Tibial nerve (tissue), 4 donors: Measurements from ENCODE around the gene DBH. TPM values are rescaled to one million over a fixed set of nuclear protein-coding genes. Genes with fewer than 3 reads are reported as not detected.

Source experiments
- DNase-seq, 2 donors: peaks; one replicate each; pipeline ENCODE4 v3.0.0-alpha.2; 2019; ENCODE audit warnings: low spot score in 2 of 2
- H3K27ac ChIP-seq, 4 donors: fragments of 200-600 bp; sonication (generic) in 3 of 4; one replicate each; pipeline ENCODE4 v1.5.1; 2017 to 2019; ENCODE audit warnings: mild to moderate bottlenecking in 1 of 4
- H3K27me3 ChIP-seq, 2 donors: fragments of 200-600 bp; sonication (generic) in 1 of 2; one replicate each; pipeline versions ENCODE4 v1.5.1 to v1.6.0; 2017 to 2019
- H3K36me3 ChIP-seq, 3 donors: fragments of 200-600 bp; sonication (generic); one replicate each; pipeline ENCODE4 v1.5.1; 2018 to 2019
- H3K4me1 ChIP-seq, 4 donors: fragments of 200-600 bp; sonication (generic) in 3 of 4; one replicate each; pipeline ENCODE4 v1.5.1; 2017 to 2019
- H3K4me3 ChIP-seq, 4 donors: fragments of 200-600 bp; sonication (generic) in 3 of 4; one replicate each; pipeline ENCODE4 v1.5.1; 2017 to 2019; ENCODE audit warnings: mild to moderate bottlenecking in 1 of 4, moderate library complexity in 1 of 4
- H3K9me3 ChIP-seq, 4 donors: fragments of 200-600 bp; sonication (generic) in 3 of 4; one replicate each; pipeline ENCODE4 v1.5.1; 2017 to 2019
- EP300 ChIP-seq, 2 donors: sonication (generic); formaldehyde crosslinking; IDR thresholded peaks; one replicate each; pipeline ENCODE4 v1.6.1; 2017; ENCODE audit warnings: antibody characterized with exemption in 2 of 2, mild to moderate bottlenecking in 1 of 2
- POLR2A ChIP-seq, 2 donors: fragments of 450-650 bp; IDR thresholded peaks; one replicate each; pipeline ENCODE4 v1.6.1; 2017; ENCODE audit warnings: antibody characterized with exemption in 2 of 2, mild to moderate bottlenecking in 2 of 2, moderate library complexity in 2 of 2
- WGBS, 2 donors: methylation state at CpG; one replicate each; pipeline ENCODE4 v1.1.5; 2018; 5-methylcytosine and 5-hydroxymethylcytosine counted together
- total RNA-seq, 4 donors: library from RNA; depleted of rRNA; stranded (reverse); fragments of >200 nt; gene quantifications; one replicate each; pipeline ENCODE4 v1.1.0, GENCODE V29; 2016
- TF ChIP-seq, protein P1 (sequence below), 5 experiments: fragments of 200-600 bp in 3 of 5; fragments of 450-650 bp in 2 of 5; sonication (generic) in 3 of 5; IDR thresholded peaks; one replicate each; pipeline ENCODE4 v1.5.1; 2016 to 2019; ENCODE audit warnings: antibody characterized with exemption in 5 of 5, mild to moderate bottlenecking in 3 of 5, moderate library complexity in 2 of 5

The DBH gene
- total RNA-seq, 4 donors from 2014 or later, result under 0.01 to 1.2 (median 0.22) TPM; not detected in 1

DNA sequence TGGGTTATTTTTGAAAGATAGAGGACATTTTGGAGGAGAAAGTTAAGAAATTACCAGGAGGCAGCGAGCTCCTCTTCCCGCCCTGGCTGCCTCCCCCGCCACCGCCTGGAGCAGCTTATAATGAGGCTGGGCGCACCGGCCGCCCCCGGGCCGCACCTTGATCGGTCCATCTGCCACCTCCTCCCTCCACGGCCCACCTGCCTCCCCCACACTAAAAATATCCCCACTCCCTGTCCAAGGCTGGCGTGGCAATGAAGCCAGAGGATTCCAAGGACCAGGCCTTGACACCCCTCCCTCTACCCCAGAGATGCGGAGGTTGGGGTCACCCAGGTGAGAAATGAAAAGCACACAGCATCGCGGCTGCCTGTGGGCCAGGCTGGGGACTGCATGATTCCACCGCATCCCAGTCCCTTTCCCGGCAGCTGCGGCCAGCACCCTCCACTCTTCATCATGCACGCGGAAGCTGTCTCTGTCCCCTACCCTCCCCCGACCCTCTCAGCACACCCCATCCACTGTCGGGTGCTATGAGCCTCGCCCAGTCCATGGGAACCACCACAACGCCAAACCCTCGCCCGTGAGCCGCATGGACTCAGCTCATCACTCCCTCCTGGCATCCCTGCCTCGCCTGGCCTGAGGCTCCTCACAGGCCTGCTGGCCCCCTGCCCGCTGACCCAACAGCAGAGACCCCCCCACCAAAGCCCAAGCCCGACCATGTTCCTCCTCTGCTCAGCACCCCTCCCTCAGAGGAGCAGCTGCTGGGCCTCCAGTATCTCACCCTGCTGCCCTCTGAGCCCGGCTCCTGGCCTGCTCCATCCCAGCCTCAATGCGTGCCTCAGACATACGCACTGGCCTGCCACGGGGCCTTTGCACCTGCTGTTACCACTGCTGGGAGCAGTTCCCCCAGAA lies 51.9 kb downstream of the DBH start:
- H3K36me3 ChIP-seq, result no peaks in the 10 kb centered on the region
- H3K27ac ChIP-seq, result no peak overlapping the region
- no peaks in the 10 kb centered on the region for H3K27me3 ChIP-seq
- H3K4me3 ChIP-seq, result no peak overlapping the region
- TF ChIP-seq, protein P1, sequence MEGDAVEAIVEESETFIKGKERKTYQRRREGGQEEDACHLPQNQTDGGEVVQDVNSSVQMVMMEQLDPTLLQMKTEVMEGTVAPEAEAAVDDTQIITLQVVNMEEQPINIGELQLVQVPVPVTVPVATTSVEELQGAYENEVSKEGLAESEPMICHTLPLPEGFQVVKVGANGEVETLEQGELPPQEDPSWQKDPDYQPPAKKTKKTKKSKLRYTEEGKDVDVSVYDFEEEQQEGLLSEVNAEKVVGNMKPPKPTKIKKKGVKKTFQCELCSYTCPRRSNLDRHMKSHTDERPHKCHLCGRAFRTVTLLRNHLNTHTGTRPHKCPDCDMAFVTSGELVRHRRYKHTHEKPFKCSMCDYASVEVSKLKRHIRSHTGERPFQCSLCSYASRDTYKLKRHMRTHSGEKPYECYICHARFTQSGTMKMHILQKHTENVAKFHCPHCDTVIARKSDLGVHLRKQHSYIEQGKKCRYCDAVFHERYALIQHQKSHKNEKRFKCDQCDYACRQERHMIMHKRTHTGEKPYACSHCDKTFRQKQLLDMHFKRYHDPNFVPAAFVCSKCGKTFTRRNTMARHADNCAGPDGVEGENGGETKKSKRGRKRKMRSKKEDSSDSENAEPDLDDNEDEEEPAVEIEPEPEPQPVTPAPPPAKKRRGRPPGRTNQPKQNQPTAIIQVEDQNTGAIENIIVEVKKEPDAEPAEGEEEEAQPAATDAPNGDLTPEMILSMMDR (IDR thresholded peaks at IDR 0.05), result no peak
- TF ChIP-seq EP300 (IDR thresholded peaks at IDR 0.05) (no peak), POLR2A (IDR thresholded peaks at IDR 0.05) (no peak)
- no peaks in the 10 kb centered on the region for H3K9me3 ChIP-seq
- DNase-seq, result no peak
- 82 to 87% methylated on average over 30 to 34 of the region's 34 CpGs for WGBS, 2 donors
- peaks cover 0 to 16% (median 5%) of the 10 kb centered on the region in 4 donors for H3K4me1 ChIP-seq

DNA sequence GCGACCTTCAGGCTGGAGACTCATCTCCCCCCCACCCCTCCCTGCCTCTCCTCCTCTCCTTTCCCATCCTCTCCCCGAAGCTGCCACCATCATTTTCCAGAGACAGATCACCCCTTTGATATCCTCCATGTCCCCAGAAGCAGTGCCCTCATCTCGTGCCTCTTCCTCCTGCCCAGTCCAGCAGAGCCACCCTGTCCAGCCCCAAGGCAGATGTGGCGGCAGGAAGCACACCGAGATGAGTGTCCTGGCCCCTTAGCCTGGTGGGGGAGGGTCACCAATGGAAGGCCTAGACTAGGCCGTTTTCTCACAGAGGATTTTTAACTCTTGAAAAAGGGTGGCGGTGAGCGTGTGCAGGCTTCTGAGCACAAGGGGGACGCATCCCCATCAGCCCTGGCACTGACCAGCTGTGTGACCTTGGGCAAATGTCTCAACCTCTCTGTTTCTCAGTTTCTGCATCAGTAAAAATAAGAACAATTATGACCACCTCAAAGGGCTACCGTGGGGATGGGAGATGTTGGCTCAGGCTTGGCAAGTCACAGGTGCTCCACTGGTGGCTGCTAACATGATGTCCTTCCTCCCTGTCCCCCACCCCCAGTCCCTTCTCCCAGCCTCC lies 53.1 kb downstream of the DBH start:
- H3K9me3 ChIP-seq, result no peaks in the 10 kb centered on the region
- 76 to 81% methylated on average over 10 of the region's 10 CpGs for WGBS, 2 donors
- H3K4me3 ChIP-seq, result no peak overlapping the region
- TF ChIP-seq, protein P1 (IDR thresholded peaks at IDR 0.05), result no peak
- no peak for TF ChIP-seq POLR2A (IDR thresholded peaks at IDR 0.05)
- no peak for TF ChIP-seq EP300 (IDR thresholded peaks at IDR 0.05)
- peaks cover 0 to 10% (median 0%) of the 10 kb centered on the region in 3 donors for H3K36me3 ChIP-seq
- H3K4me1 ChIP-seq, result peaks cover 0 to 10% (median 3%) of the 10 kb centered on the region in 4 donors
- no peak for DNase-seq
- H3K27me3 ChIP-seq, result no peaks in the 10 kb centered on the region
- H3K27ac ChIP-seq, result no peak overlapping the region

DNA sequence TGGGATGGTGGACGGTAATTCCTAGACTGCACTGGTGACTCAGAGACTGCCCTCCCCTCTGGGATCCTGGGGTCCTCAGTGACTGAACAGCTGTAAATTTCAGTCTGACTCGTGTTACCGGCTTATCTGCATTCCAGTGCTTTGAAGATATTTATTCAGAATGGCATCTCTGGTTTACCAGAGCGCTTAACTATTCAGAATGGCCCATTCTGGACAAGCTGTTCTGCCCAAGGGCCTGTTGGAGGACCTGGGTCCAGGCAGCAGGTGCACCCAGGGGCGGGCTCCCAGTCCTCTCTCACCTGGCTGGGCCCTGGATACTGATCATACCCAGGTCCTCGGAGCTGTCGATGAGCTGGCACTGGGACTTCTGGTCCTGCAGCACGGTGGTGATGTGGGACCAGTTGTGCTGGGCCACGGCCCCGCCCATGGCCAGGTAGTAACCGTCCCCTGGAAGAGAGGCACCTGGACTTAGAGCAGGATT lies 54.0 kb downstream of the DBH start:
- H3K4me1 ChIP-seq, result peaks cover 0 to 13% (median 0%) of the 10 kb centered on the region in 4 donors
- TF ChIP-seq POLR2A (IDR thresholded peaks at IDR 0.05) (no peak), EP300 (IDR thresholded peaks at IDR 0.05) (no peak)
- TF ChIP-seq, protein P1 (IDR thresholded peaks at IDR 0.05), result no peak
- no peak for DNase-seq
- no peak overlapping the region for H3K4me3 ChIP-seq
- no peaks in the 10 kb centered on the region for H3K9me3 ChIP-seq
- H3K27me3 ChIP-seq, result no peaks in the 10 kb centered on the region
- peaks cover 0 to 11% (median 0%) of the 10 kb centered on the region in 3 donors for H3K36me3 ChIP-seq
- no peak overlapping the region for H3K27ac ChIP-seq
- WGBS, 2 donors, result 93 to 94% methylated on average over 11 of the region's 11 CpGs

DNA sequence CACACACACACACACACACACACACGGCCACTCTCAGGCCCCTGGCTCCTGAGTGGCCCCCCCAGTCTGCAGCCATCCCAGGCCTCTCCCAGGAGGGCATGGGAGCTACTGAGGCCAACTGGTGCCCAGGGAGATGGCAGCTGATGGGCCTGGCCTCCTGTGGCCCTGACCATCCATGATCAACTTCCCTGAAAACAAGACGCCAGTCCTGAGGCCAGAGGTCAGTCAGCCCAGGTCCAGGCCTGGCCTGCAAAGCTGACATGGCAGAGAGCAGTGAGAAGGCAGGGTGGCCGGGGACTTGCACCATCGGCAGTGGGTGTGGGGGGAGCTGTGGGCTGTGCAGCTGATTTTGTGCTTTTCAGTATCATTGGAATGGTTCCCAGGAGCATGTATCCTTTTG lies 55.0 kb downstream of the DBH start:
- DNase-seq, result no peak
- 48 to 60% methylated on average over 4 of the region's 4 CpGs for WGBS, 2 donors
- no peaks in the 10 kb centered on the region for H3K27me3 ChIP-seq
- peaks cover 0 to 17% (median 0%) of the 10 kb centered on the region in 3 donors for H3K36me3 ChIP-seq
- no peak overlapping the region for H3K4me3 ChIP-seq
- H3K4me1 ChIP-seq, result peaks cover 0 to 13% (median 0%) of the 10 kb centered on the region in 4 donors
- no peaks in the 10 kb centered on the region for H3K9me3 ChIP-seq
- no peak for TF ChIP-seq EP300 (IDR thresholded peaks at IDR 0.05)
- H3K27ac ChIP-seq, result no peak overlapping the region

DNA sequence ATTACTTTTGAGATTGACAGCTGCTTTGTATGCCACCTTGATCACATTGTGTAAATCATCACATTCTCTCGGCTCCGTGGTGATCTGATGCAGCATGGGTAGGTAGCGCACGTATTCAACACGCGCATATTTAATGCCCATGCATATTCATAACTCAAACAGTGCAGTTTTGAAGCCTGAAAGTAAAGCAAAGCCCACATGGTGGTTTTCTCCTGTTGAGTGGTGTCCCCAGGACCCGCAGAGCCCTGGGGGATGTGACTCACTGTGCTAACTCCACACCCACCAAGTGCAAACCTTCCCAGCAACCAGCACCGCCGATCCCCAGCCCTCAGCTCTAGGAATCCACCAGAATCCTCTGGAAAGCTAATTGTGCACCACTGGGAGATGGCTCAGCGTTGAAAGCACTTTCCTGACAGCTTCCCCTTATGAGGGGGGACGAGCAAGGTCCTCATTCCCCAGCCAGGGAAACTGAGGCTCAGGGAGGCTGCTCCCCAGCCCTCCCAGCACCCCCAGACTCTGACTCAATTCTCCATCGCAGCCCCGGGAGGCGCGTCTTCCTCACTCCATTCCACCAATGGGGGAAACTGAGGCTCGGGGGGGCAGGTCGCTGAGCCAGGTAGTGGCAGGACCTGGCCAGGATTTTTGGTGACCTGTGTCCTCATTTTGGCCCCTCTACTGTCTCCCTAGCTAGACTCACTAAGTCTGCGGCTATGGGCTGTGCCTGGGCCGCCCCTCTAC lies 55.6 kb downstream of the DBH start:
- TF ChIP-seq POLR2A (IDR thresholded peaks at IDR 0.05), result no peak
- TF ChIP-seq, protein P1 (IDR thresholded peaks at IDR 0.05), result no peak
- no peak for TF ChIP-seq EP300 (IDR thresholded peaks at IDR 0.05)
- no peak for DNase-seq
- 77 to 87% methylated on average over 18 of the region's 19 CpGs for WGBS, 2 donors

More for the DNA sequence above, 55.6 kb downstream of the DBH start:
- Histone ChIP-seq H3K27me3 (no peaks in the 10 kb centered on the region), H3K27ac (no peak overlapping the region), H3K36me3 (peaks cover 0 to 17% (median 0%) of the 10 kb centered on the region in 3 donors), H3K9me3 (no peaks in the 10 kb centered on the region), H3K4me1 (peaks cover 0 to 13% (median 0%) of the 10 kb centered on the region in 4 donors), H3K4me3 (no peak overlapping the region)
